ENCODE data around the gene STK25. TPM values are rescaled to one million over a fixed set of nuclear protein-coding genes. Genes with fewer than 3 reads are reported as not detected.
"Not testable (repeated sequence)": the region's sequence is repeated elsewhere in the genome, so short reads cannot be mapped to it uniquely, and the experiment has no call there.

Gene STK25
- total RNA-seq, 4 donors from 2014 or later = 407 to 555 (median 524) TPM

DNA sequence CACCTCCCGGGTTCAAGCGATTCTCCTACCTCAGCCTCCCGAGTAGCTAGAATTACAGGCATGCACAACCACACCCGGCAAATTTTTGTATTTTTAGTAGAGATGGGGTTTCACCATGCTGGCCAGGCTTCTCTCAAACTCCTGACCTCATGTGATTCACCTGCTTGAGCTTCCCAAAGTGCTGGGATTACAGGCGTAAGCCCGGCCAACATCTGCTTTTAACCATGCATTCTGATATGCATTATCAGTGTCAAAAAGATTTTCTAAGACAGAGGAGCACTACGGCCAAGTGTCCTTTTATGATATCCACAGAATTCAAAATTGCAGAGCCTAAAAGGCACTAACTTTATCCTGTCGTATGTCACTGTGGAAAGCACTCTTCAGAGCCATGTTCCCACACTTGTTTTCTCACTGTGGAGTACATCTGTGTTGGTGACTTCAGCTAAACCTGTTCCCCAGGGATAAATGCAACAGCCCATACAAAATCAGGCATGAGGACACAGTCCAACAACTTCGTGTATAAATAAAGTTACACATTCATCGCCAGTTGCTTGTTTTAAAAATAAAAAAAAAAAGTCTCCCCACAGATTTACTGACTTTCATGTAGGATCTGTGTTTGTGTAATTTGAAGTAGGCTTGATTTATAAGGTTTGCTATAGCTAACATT, 56.4 kb downstream of the STK25 start:
- in situ Hi-C loops (cut with MboI; ENCODE audit: low sequenced_read_pairs in 4 of 4) (no loop called here), intact Hi-C loops (cut with DNase I; ENCODE audit: low total_unique reads) (no loop called here)
- Histone ChIP-seq H3K36me3 (no peaks in the 10 kb centered on the region), H3K4me1 (peaks cover 0 to 8% of the 10 kb centered on the region in 2 donors), H3K4me3 (no peak overlapping the region), H3K27me3 (no peaks in the 10 kb centered on the region), H3K9me3 (no peaks in the 10 kb centered on the region), H3K27ac (no peak overlapping the region)
- ATAC-seq (peak; percentile 53 to 78), DNase-seq (no peak)
- TF ChIP-seq POLR2A (IDR thresholded peaks at IDR 0.05) = no peak
- TF ChIP-seq, protein P1, sequence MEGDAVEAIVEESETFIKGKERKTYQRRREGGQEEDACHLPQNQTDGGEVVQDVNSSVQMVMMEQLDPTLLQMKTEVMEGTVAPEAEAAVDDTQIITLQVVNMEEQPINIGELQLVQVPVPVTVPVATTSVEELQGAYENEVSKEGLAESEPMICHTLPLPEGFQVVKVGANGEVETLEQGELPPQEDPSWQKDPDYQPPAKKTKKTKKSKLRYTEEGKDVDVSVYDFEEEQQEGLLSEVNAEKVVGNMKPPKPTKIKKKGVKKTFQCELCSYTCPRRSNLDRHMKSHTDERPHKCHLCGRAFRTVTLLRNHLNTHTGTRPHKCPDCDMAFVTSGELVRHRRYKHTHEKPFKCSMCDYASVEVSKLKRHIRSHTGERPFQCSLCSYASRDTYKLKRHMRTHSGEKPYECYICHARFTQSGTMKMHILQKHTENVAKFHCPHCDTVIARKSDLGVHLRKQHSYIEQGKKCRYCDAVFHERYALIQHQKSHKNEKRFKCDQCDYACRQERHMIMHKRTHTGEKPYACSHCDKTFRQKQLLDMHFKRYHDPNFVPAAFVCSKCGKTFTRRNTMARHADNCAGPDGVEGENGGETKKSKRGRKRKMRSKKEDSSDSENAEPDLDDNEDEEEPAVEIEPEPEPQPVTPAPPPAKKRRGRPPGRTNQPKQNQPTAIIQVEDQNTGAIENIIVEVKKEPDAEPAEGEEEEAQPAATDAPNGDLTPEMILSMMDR (IDR thresholded peaks at IDR 0.05 in 4 of 5, conservative IDR thresholded peaks at IDR 0.05 in 1 of 5) = no peak

DNA sequence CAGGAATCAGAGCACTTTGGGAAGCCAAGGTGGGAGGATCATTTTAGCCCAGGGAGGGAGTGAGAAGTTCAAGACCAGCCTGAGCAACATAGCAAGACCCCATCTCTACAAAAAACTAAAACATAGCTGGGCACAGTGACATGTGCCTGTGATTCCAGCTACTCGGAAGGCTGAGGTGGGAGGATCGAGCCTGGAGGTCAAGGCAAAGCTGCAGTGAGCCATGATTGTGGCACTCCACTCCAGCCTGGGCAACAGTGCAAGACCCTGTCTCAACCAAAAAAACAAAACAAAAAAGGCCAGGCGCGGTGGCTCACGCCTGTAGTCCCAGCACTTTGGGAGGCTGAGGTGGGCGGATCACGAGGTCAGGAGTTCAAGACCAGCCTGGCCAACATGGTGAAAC, 58.3 kb downstream of the STK25 start:
- H3K4me1 ChIP-seq; in situ Hi-C loops (cut with MboI; ENCODE audit: low sequenced_read_pairs in 4 of 4); H3K9me3 ChIP-seq; H3K4me3 ChIP-seq; H3K27ac ChIP-seq; DNase-seq; H3K27me3 ChIP-seq; intact Hi-C loops (cut with DNase I; ENCODE audit: low total_unique reads); H3K36me3 ChIP-seq; ATAC-seq: not testable (repeated sequence)

DNA sequence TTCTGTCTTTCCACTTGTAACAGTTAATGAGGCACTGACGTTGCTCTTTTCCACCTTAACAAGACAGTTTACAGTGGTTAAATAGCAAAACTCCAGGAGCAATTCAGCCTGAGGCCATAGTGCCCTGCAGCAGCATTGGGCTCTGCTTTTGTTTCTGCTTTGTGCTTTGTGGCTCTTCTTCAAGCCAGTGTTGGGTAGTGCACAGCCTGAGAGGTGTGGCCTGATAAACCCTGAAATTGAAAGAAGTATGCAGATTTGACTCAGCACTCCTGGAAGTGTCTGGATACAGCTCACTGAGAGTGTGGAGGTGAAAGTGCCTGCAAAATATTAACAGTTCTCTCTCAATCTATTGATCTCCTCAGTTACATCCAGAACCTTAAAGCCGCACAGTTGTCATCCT, 63.0 kb downstream of the STK25 start:
- no peak overlapping the region for H3K4me3 ChIP-seq
- DNase-seq (no peak), ATAC-seq (no peak)
- in situ Hi-C loops (cut with MboI; ENCODE audit: low sequenced_read_pairs in 4 of 4) (no loop called here), intact Hi-C loops (cut with DNase I; ENCODE audit: low total_unique reads) (no loop called here)
- H3K9me3 ChIP-seq = no peaks in the 10 kb centered on the region
- H3K4me1 ChIP-seq = no peaks in the 10 kb centered on the region
- H3K27me3 ChIP-seq = no peaks in the 10 kb centered on the region
- no peak overlapping the region for H3K27ac ChIP-seq
- H3K36me3 ChIP-seq = peaks cover 0 to 21% of the 10 kb centered on the region in 2 donors
- TF ChIP-seq, protein P1 (IDR thresholded peaks at IDR 0.05 in 4 of 5, conservative IDR thresholded peaks at IDR 0.05 in 1 of 5) = no peak
- TF ChIP-seq POLR2A (IDR thresholded peaks at IDR 0.05) = no peak

DNA sequence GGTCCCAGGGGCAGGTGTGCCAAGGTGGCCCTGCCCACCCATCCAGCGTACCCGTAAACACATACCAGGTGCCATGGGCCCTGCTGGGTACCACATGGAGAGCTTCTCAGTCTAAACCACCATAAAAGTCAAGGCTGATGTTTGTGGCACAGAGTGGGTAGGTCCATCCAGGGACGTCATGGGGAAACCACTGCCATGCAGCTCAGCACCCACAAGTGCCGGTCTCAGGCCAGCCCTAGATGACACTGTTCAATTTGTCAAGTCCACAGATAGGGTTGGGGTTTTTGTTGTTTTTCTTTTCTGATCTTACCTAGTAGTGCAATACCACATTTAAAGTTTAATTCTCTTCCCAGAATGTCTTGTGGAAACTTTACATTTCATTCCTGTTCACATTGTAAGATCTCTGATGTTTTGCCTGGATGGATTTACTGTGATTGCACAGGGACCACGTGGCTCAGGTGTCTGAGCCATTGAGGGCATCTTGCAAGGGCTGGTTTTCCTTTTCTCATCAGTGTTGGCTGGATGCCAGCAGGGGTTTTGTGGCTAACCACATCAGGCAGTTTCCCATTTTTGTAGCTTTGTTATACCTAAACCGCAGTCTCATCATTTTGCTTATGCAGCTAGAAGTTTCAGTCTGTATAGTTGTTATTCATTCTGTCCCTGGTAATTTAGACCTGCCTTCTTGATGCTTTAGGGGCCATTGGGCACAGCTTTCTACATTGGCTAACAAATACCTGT, 64.7 kb downstream of the STK25 start:
- Histone ChIP-seq H3K4me1 (no peaks in the 10 kb centered on the region), H3K36me3 (peaks cover 0 to 28% of the 10 kb centered on the region in 2 donors)
- intact Hi-C loops (cut with DNase I; ENCODE audit: low total_unique reads) = no loop called here

More for the DNA sequence above, 64.7 kb downstream of the STK25 start:
- Histone ChIP-seq H3K4me3 (no peak overlapping the region), H3K27ac (no peak overlapping the region), H3K9me3 (no peaks in the 10 kb centered on the region), H3K27me3 (no peaks in the 10 kb centered on the region)
- no peak for TF ChIP-seq POLR2A (IDR thresholded peaks at IDR 0.05)
- TF ChIP-seq, protein P1 (IDR thresholded peaks at IDR 0.05 in 4 of 5, conservative IDR thresholded peaks at IDR 0.05 in 1 of 5) = no peak
- DNase-seq (no peak), ATAC-seq (no peak)
- in situ Hi-C loops (cut with MboI; ENCODE audit: low sequenced_read_pairs in 4 of 4) = no loop called here

Small RNA genes lying within 50 kb of the gene (microRNA-seq; reads per million reads assigned to microRNA genes)
- gene MIR3133 (ENCODE audit: borderline replicate concordance in 2 of 2) = 0 reads per million in 2 donors

Other genes starting within 250 kb of the STK25 start
- 100 to 1,000 TPM; 383 to 486 (median 444) TPM for gene HDLBP, start 192.9 kb downstream of the STK25 start, total RNA-seq
- 100 to 1,000 TPM in 2 of 4 donors, 10 to 100 TPM in 2; 81.3 to 130 (median 99.3) TPM for gene SEPTIN2, start 192.7 kb downstream of the STK25 start, total RNA-seq
- 10 to 100 TPM; 10.7 to 20.1 (median 13.6) TPM for gene FARP2, start 152.3 kb downstream of the STK25 start, total RNA-seq
- gene BOK, start 50.2 kb upstream of the STK25 start, total RNA-seq = 1 to 10 TPM in 3 of 4 donors, under 1 TPM in 1; 0.92 to 4.7 (median 2.3) TPM
- 10 to 100 TPM; 71.3 to 83.3 (median 79.9) TPM for gene THAP4, start 128.6 kb upstream of the STK25 start, total RNA-seq
- 10 to 100 TPM; 32.0 to 57.5 (median 49.8) TPM for gene ATG4B, start 129.1 kb upstream of the STK25 start, total RNA-seq
- 1 to 10 TPM; 3.9 to 8.2 (median 5.9) TPM for gene DTYMK, start 178.2 kb upstream of the STK25 start, total RNA-seq
- gene ING5, start 193.5 kb upstream of the STK25 start, total RNA-seq = 10 to 100 TPM; 12.1 to 33.9 (median 27.5) TPM
- gene D2HGDH, start 226.0 kb upstream of the STK25 start, total RNA-seq = 10 to 100 TPM; 15.9 to 39.6 (median 20.3) TPM